Cerebellar nuclear complex (tissue), 1 donor: ENCODE data around the gene CDC42BPB.

ENCODE experiments used
- DNase-seq, 2 experiments: peaks; one replicate each; lab custom pipeline; 2025; lab: John Stamatoyannopoulos, UW

Gene CDC42BPB

GRCh38 chr14:102914474-102915291 is 142.7 kb downstream of the CDC42BPB start:
- no peak for DNase-seq

- DNase-seq = no peak
Measured at GRCh38 chr14:102913341-102914211, 143.8 kb downstream of the CDC42BPB start.

DNA sequence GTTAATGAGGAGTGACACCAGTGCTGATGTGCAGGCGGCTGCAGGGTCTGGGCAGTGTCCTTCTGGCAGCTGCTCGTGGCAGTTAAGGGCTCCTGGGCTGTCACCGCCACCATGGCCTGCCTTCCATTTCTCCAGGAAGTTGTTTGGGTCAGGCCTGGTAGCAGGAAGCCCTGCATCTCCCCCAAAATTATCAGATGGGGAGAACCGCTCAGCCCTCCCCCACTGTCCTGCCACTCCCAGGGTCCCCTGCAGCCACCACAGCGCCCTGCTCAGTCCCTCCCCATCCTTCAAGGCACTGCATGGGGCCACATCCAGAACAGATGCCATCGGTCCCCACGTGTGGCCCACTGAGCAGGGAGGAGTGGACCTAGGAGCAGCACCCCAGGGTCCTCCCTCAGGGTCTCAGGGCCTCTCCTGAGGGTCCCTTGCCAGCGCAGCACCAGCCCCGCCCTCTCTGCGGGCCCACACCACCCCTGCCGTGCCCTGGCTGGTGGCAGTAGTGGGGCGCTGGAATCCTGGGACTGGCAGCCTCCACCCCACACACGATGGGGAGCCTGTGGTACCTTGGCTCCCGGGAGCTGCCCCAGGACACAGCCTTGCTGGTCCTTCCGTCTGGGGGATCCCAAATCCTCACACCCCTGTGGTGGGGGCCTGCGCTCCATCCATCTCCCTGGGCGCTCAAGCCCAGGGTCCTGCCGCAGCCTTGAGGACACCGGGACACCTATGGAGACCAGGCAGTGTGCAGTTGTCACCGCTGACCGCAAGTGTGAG is 145.2 kb downstream of the CDC42BPB start:
- no peak for DNase-seq

DNA sequence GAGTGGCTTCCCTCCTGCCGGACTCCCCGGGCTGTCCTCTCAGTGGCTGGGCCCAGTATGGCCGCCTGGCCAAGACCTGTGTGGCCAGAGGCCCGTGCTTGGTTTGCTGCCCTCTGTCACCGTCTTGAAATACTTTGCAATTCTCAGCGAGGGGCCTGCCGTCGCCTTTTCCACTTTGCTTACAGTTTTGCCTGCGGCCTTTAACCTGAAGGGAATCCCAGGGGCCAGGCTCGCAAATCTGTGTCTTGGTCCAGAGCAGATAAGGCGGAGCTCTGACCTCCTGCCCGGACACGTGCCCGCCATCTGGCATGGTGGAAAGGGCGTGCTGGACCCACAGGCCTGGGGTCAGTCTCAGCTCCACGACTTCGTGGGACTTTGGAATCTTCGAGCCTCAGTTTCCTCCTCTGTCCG is 145.8 kb downstream of the CDC42BPB start:
- DNase-seq = no peak

GRCh38 chr14:102910442-102910841 is 146.9 kb downstream of the CDC42BPB start:
- DNase-seq = no peak

DNA sequence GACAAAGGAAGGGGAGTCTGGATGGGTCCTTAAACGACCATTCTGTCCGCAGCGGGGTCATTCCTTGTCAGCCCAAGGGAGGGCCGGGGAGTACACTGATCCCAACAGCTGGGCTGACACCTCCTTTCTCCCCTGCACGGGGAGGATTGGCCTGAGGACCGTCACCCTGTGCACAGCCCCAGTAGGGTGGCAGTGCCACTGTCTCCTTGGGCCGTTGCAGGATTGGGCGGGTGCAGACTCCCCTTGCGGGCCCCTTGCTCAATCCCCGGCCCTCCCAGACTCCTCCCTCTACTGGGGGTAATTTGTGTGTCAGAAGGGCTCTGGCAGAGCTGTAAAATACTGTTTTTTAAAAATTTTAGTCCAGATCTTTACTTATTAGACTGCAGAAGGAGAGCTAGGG is 147.4 kb downstream of the CDC42BPB start:
- no peak for DNase-seq

- no peak for DNase-seq
Measured at GRCh38 chr14:102909462-102909861, 147.9 kb downstream of the CDC42BPB start.

DNA sequence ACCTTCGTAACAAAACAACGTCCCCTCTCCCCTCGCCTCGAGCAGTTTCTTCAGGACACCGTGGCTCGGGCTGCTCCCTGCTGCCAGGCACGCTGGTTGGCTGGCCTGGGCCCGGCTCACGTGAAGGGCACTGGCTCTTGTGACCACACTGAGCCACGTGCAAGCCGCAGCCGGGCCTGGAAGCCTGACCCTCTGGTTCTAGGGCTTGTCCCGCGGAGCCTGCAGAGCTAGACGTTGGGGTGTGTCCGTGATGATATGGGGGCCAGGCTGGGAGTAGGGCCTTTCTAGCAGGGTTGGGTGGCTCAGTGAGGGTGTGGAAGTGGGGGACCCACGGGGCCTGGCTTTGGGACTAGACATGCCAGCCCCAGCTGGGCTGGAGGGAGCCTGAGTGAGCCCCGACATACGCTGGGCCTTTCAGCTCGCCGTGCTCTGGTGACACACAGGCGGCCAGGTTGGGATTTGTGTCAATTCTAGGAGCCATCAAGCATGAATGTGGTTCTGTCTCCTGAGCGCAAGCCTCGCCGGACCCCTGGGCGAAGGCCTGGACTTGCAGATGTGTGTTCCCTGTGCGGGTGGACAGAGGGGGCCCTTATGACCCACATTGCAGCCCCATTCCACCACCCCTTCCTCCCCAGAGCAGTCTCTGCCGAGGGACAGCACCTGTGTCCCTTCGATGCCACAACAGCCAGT is 148.4 kb downstream of the CDC42BPB start:
- DNase-seq = no peak

GRCh38 chr14:102907980-102908730 is 149.2 kb downstream of the CDC42BPB start:
- no peak for DNase-seq

- no peak for DNase-seq
Measured at GRCh38 chr14:102907303-102907844, 150.0 kb downstream of the CDC42BPB start.

GRCh38 chr14:102906616-102907302 is 150.6 kb downstream of the CDC42BPB start:
- no peak for DNase-seq

GRCh38 chr14:102905116-102906108 is 151.9 kb downstream of the CDC42BPB start:
- no peak for DNase-seq

- DNase-seq = no peak
Measured at GRCh38 chr14:102903889-102904512, 153.3 kb downstream of the CDC42BPB start.

GRCh38 chr14:102903248-102903888 is 154.0 kb downstream of the CDC42BPB start:
- DNase-seq = no peak

- no peak for DNase-seq
Measured at GRCh38 chr14:102902523-102903247, 154.7 kb downstream of the CDC42BPB start.

GRCh38 chr14:102902086-102902485 is 155.3 kb downstream of the CDC42BPB start:
- no peak for DNase-seq

DNA sequence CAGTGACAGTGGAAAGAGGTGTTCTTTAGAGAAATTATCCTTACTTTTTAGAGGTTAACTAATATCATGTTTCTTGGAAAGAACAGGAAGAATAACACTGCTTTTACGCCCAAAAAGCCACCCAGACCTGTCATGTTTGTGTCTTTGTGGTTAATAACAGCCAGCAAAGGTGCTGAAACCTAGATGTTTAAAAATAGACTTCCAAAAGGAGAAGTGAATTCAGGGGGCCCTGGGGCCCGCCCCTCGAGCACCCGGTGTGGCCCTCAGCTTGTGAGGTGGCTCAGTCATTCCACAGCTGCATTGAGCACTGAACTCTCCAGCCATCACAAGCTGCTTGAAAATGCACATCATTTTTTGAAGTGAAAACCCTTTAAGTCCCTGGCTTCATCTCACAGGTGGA is 155.7 kb downstream of the CDC42BPB start:
- no peak for DNase-seq
